Ishikawa (cell line): Measurements from ENCODE around the gene COL12A1.

Source experiments
- CREB1 ChIP-seq: IDR thresholded peaks from 2 replicates; pipeline ENCODE4 v1.6.1; 2012; ENCODE audit warnings: low read depth
- EP300 ChIP-seq: IDR thresholded peaks from 2 replicates; pipeline ENCODE4 v1.6.1; 2012; ENCODE audit warnings: borderline replicate concordance
- TCF12 ChIP-seq: IDR thresholded peaks from 2 replicates; pipeline ENCODE4 v1.6.1; 2012; ENCODE audit warnings: low read depth

GRCh38 chr6:75126518-75126917 lies 79.3 kb downstream of the COL12A1 start:
- TF ChIP-seq TCF12 (no peak), CREB1 (no peak), EP300 (no peak)
